H9 (cell line): Measurements from ENCODE around the gene MAP3K20. TPM values are rescaled to one million over a fixed set of nuclear protein-coding genes. Genes with fewer than 3 reads are reported as not detected.

Source experiments
- DNase-seq: peaks from one replicate; pipeline ENCODE4 v3.0.0-alpha.2; 2017
- H2AFZ ChIP-seq: one replicate; pipeline ENCODE4 v1.6.1; 2013; ENCODE audit warnings: mild to moderate bottlenecking, low read length, control low read depth, moderate library complexity
- H2AK5ac ChIP-seq: 2 replicates; pipeline ENCODE4 v1.6.1; 2013; ENCODE audit warnings: low read length, control low read depth, mixed read lengths; ENCODE audit not compliant: insufficient read length
- H2BK120ac ChIP-seq: one replicate; pipeline ENCODE4 v1.6.1; 2013; ENCODE audit warnings: low read depth, mild to moderate bottlenecking, low read length, control low read depth, inconsistent platforms; ENCODE audit not compliant: poor library complexity, severe bottlenecking
- H2BK12ac ChIP-seq: 2 replicates; pipeline ENCODE4 v1.6.1; 2013; ENCODE audit warnings: low read length, control low read depth, mixed read lengths, low read depth; ENCODE audit not compliant: insufficient read length
- H2BK15ac ChIP-seq: 2 replicates; pipeline ENCODE4 v1.6.1; 2013; ENCODE audit warnings: low read depth, low read length, control low read depth
- H2BK20ac ChIP-seq: one replicate; pipeline ENCODE4 v1.6.1; 2013; ENCODE audit warnings: low read depth, mild to moderate bottlenecking, low read length, control low read depth, inconsistent platforms; ENCODE audit not compliant: poor library complexity, severe bottlenecking
- H2BK5ac ChIP-seq: 2 replicates; pipeline ENCODE4 v1.6.1; 2013; ENCODE audit warnings: low read length, control low read depth, mixed read lengths; ENCODE audit not compliant: insufficient read length
- H3K14ac ChIP-seq: 2 replicates; pipeline ENCODE4 v1.6.1; 2013; ENCODE audit warnings: low read length, control low read depth; ENCODE audit not compliant: insufficient read depth
- H3K18ac ChIP-seq: 2 replicates; pipeline ENCODE4 v1.6.1; 2013; ENCODE audit warnings: low read depth, mild to moderate bottlenecking, mixed read lengths, low read length, control low read depth; ENCODE audit not compliant: insufficient read length
- H3K23ac ChIP-seq: 2 replicates; pipeline ENCODE4 v1.6.1; 2013; ENCODE audit warnings: low read length, control low read depth, mixed read lengths, low read depth; ENCODE audit not compliant: insufficient read length
- H3K23me2 ChIP-seq: 2 replicates; pipeline ENCODE4 v1.6.1; 2013; ENCODE audit warnings: low read depth, mild to moderate bottlenecking, mixed read lengths, low read length, control low read depth; ENCODE audit not compliant: insufficient read length, poor library complexity, severe bottlenecking
- H3K27ac ChIP-seq: 2 replicates; pipeline ENCODE4 v1.5.1; 2013; ENCODE audit warnings: low read length, control low read depth, mixed read lengths, low read depth; ENCODE audit not compliant: insufficient read length
- H3K27me3 ChIP-seq: 2 replicates; pipeline ENCODE4 v1.6.1; 2013; ENCODE audit warnings: low read length, control low read depth, inconsistent platforms; ENCODE audit not compliant: insufficient read depth
- H3K4ac ChIP-seq: 2 replicates; pipeline ENCODE4 v1.6.1; 2013; ENCODE audit warnings: low read depth, mild to moderate bottlenecking, control low read depth, inconsistent platforms, low read length, moderate library complexity
- H3K4me1 ChIP-seq: 2 replicates; pipeline ENCODE4 v1.6.1; 2013; ENCODE audit warnings: low read length, control low read depth, inconsistent platforms; ENCODE audit not compliant: insufficient read depth
- H3K4me2 ChIP-seq: 2 replicates; pipeline ENCODE4 v1.6.1; 2013; ENCODE audit warnings: low read length, control low read depth, mixed read lengths; ENCODE audit not compliant: insufficient read length, insufficient read depth
- H3K56ac ChIP-seq: 2 replicates; pipeline ENCODE4 v1.6.1; 2013; ENCODE audit warnings: low read depth, mild to moderate bottlenecking, mixed read lengths, low read length, control low read depth; ENCODE audit not compliant: insufficient read length
- H3K79me1 ChIP-seq: 2 replicates; pipeline ENCODE4 v1.6.1; 2013; ENCODE audit warnings: low read depth, mild to moderate bottlenecking, moderate library complexity, low read length, control low read depth, inconsistent platforms; ENCODE audit not compliant: insufficient read depth, poor library complexity, severe bottlenecking
- H3K79me2 ChIP-seq: 2 replicates; pipeline ENCODE4 v1.6.1; 2013; ENCODE audit warnings: low read length, control low read depth, inconsistent platforms; ENCODE audit not compliant: insufficient read depth
- H3K9ac ChIP-seq: 2 replicates; pipeline ENCODE4 v1.6.1; 2013; ENCODE audit warnings: low read length, control low read depth, mixed read lengths; ENCODE audit not compliant: insufficient read length; ENCODE audit errors: extremely low read depth
- H3K9me3 ChIP-seq: one replicate; pipeline ENCODE4 v1.6.1; 2013; ENCODE audit warnings: low read depth, low read length, inconsistent platforms; ENCODE audit not compliant: control insufficient read depth
- H3T11ph ChIP-seq: one replicate; pipeline ENCODE4 v1.6.1; 2013; ENCODE audit warnings: mild to moderate bottlenecking, low read length, control low read depth, inconsistent platforms
- H4K20me1 ChIP-seq: one replicate; pipeline ENCODE4 v1.6.1; 2013; ENCODE audit not compliant: control insufficient read depth, insufficient read length, insufficient read depth
- H4K5ac ChIP-seq: 2 replicates; pipeline ENCODE4 v1.6.1; 2013; ENCODE audit warnings: low read depth, mild to moderate bottlenecking, mixed read lengths, low read length, control low read depth; ENCODE audit not compliant: insufficient read length
- H4K8ac ChIP-seq: replicated peaks from 2 replicates; pipeline ENCODE4 v1.6.1; 2013; ENCODE audit warnings: low read length, control low read depth, mixed read lengths, low read depth; ENCODE audit not compliant: insufficient read length
- H4K91ac ChIP-seq: 2 replicates; pipeline ENCODE4 v1.6.1; 2013; ENCODE audit warnings: low read depth, mild to moderate bottlenecking, moderate library complexity, mixed read lengths, low read length, control low read depth; ENCODE audit not compliant: insufficient read length
- H3K27ac Mint-ChIP-seq, 3 experiments: 2 replicates in 2 of 3; 3 replicates in 1 of 3; pipeline ENCODE4 v1.8.0; 2020 to 2021; ENCODE audit warnings: mixed read lengths in 3 of 3, mild to moderate bottlenecking in 1 of 3, moderate library complexity in 1 of 3
- H3K27me3 Mint-ChIP-seq: 2 replicates; pipeline ENCODE4 v1.8.0; 2021; ENCODE audit warnings: low read depth, mild to moderate bottlenecking, moderate library complexity, mixed read lengths
- H3K36me3 Mint-ChIP-seq, 3 experiments: 2 replicates in 2 of 3; 3 replicates in 1 of 3; pipeline ENCODE4 v1.8.0; 2020 to 2021; ENCODE audit warnings: low read depth in 3 of 3, mixed read lengths in 3 of 3; ENCODE audit not compliant: insufficient read depth in 1 of 3
- H3K4me1 Mint-ChIP-seq, 2 experiments: 2 replicates each; pipeline ENCODE4 v1.8.0; 2020; ENCODE audit warnings: mixed read lengths in 2 of 2
- H3K4me3 Mint-ChIP-seq, 2 experiments: 2 replicates in 1 of 2; 3 replicates in 1 of 2; pipeline ENCODE4 v1.8.0; 2020 to 2021; ENCODE audit warnings: mild to moderate bottlenecking in 2 of 2, mixed read lengths in 2 of 2, moderate library complexity in 1 of 2
- H3K9me3 Mint-ChIP-seq, 2 experiments: 2 replicates in 1 of 2; 3 replicates in 1 of 2; pipeline ENCODE4 v1.8.0; 2020; ENCODE audit warnings: mild to moderate bottlenecking in 2 of 2, mixed read lengths in 2 of 2, moderate library complexity in 1 of 2
- WGBS: extraction: QIAGEN DNeasy Blood & Tissue Kit; methylation state at CpG from one replicate; pipeline ENCODE4 v1.1.7; 2013; ENCODE audit warnings: missing lambda C conversion rate, low lambda C conversion rate, mixed read lengths; ENCODE audit not compliant: insufficient read length; ENCODE audit errors: extremely low coverage; 5-methylcytosine and 5-hydroxymethylcytosine counted together
- total RNA-seq: library from RNA; stranded (reverse); gene quantifications from 2 replicates; pipeline ENCODE4 v1.2.1, GENCODE V29; 2021
- TF ChIP-seq, protein P1 (sequence below): fragments of 200-600 bp; sonication (generic); conservative IDR thresholded peaks from 3 replicates; pipeline ENCODE4 v1.8.0; 2021; ENCODE audit warnings: antibody characterized with exemption, mild to moderate bottlenecking

Gene MAP3K20
- total RNA-seq, 1 experiment from 2014 or later, result 8.7 TPM

DNA sequence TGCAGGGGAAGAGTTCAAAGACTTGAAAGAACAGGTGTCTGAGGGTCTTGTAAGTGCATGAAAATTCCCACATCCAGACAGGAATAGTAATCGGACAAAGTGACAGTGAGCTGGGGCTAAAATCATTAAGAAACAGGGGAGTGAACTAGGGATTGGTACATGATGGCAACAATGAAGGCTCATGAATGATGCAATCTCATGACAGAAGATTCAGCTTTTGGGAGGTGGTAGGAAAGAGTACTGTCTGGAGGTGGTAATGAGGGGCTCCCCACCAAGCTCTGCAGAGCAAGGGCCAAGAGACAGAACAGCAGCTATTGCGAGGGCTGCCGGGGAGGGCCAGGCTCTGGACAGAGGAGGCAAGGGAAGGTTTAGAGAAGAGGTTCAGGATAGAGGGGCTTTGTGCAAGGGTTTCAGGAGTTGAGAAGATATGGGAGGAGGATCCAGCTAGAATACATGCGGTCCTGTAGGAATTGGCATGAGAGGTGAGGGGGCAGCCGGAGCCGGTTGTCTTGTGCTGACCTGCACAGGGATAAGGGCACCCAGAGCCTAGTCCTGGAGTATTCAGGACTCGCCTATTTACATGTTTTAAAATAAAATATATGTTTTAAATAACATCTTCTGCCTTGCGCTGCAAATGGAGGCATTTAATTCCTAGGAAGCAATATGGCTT is 31.4 kb downstream of the MAP3K20 start:
- Histone ChIP-seq H3K27me3 (no peaks in the 10 kb centered on the region), H3K9ac (no peak overlapping the region), H3K79me1 (no peaks in the 10 kb centered on the region), H3K4me1 (no peaks in the 10 kb centered on the region), H2BK5ac (no peak overlapping the region), H3K23ac (no peak overlapping the region), H3K18ac (no peak overlapping the region), H4K8ac (no peak overlapping the region), H4K5ac (no peak overlapping the region), H3K9me3 (no peaks in the 10 kb centered on the region), H4K91ac (no peak overlapping the region), H2BK20ac (no peak overlapping the region), H3K4ac (no peak overlapping the region), H3K56ac (no peak overlapping the region), H3K27ac (no peak overlapping the region), H2AK5ac (no peak overlapping the region), H2BK12ac (no peak overlapping the region), H2BK120ac (no peak overlapping the region), H3K4me2 (no peak overlapping the region), H2BK15ac (no peak overlapping the region), H3K23me2 (no peaks in the 10 kb centered on the region), H4K20me1 (no peaks in the 10 kb centered on the region), H3K14ac (no peak overlapping the region), H3K79me2 (no peaks in the 10 kb centered on the region), H2AFZ (no peak overlapping the region), H3T11ph (no peak overlapping the region)
- TF ChIP-seq, protein P1, sequence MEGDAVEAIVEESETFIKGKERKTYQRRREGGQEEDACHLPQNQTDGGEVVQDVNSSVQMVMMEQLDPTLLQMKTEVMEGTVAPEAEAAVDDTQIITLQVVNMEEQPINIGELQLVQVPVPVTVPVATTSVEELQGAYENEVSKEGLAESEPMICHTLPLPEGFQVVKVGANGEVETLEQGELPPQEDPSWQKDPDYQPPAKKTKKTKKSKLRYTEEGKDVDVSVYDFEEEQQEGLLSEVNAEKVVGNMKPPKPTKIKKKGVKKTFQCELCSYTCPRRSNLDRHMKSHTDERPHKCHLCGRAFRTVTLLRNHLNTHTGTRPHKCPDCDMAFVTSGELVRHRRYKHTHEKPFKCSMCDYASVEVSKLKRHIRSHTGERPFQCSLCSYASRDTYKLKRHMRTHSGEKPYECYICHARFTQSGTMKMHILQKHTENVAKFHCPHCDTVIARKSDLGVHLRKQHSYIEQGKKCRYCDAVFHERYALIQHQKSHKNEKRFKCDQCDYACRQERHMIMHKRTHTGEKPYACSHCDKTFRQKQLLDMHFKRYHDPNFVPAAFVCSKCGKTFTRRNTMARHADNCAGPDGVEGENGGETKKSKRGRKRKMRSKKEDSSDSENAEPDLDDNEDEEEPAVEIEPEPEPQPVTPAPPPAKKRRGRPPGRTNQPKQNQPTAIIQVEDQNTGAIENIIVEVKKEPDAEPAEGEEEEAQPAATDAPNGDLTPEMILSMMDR, result no peak
- no peak for DNase-seq
- Mint-ChIP-seq H3K9me3 (peaks cover 0 to 5% of the 10 kb centered on the region in 2 experiments; a peak in 1 of 5 replicates), H3K27me3 (no peaks in the 10 kb centered on the region), H3K4me3 (no peak overlapping the region), H3K36me3 (peaks cover 0 to 5% (median 0%) of the 10 kb centered on the region in 3 experiments; a peak in 2 of 7 replicates), H3K27ac (peak overlapping the region; percentile 5 to 42 (median 8); a peak in 4 of 7 replicates), H3K4me1 (peaks cover 6 to 11% of the 10 kb centered on the region in 2 experiments)
- no CpG with 5 or more reads among the region's 8 CpGs for WGBS
